HEK293 (cell line): Measurements from ENCODE around the gene NRP2.

Source experiments
- CTCF ChIA-PET: fragments of 350-600 bp; formaldehyde crosslinking; extraction: SDS; loops from one replicate; lab custom pipeline; 2021; ENCODE audit warnings: antibody characterized with exemption; lab: Yijun Ruan, JAX
- POLR2A ChIA-PET: fragments of 300-600 bp; formaldehyde crosslinking; extraction: SDS; loops from one replicate; lab custom pipeline; 2020; ENCODE audit warnings: antibody characterized with exemption, inconsistent platforms; lab: Yijun Ruan, JAX
- H3K27ac ChIP-seq: fragments of 200-500 bp; sonication (Bioruptor generic); 2 replicates; pipeline ENCODE4 v1.5.1; 2014; ENCODE audit warnings: low read depth, low read length, control low read depth, inconsistent platforms; ENCODE audit errors: extremely low read depth
- H3K36me3 ChIP-seq, 2 experiments: fragments of 200-500 bp in 1 of 2; sonication (Bioruptor generic) in 1 of 2; 1 replicate in 1 of 2; 2 replicates in 1 of 2; pipeline ENCODE4 v1.5.1; 2014 to 2017; ENCODE audit warnings: inconsistent platforms in 2 of 2, low read length in 2 of 2; ENCODE audit not compliant: control insufficient read depth in 2 of 2, insufficient read depth in 1 of 2
- H3K4me1 ChIP-seq: fragments of 200-500 bp; sonication (Bioruptor generic); 2 replicates; pipeline ENCODE4 v1.5.1; 2014; ENCODE audit warnings: mild to moderate bottlenecking, low read length, inconsistent platforms; ENCODE audit not compliant: control insufficient read depth, insufficient read depth
- H3K4me3 ChIP-seq: 2 replicates; pipeline ENCODE4 v1.5.1; 2011; ENCODE audit warnings: low read depth, mild to moderate bottlenecking, control low read depth, low read length, moderate library complexity
- H3K9me3 ChIP-seq: fragments of 200-500 bp; sonication (Bioruptor generic); 2 replicates; pipeline ENCODE4 v1.5.1; 2014; ENCODE audit warnings: low read depth, low read length, inconsistent platforms; ENCODE audit not compliant: control insufficient read depth, insufficient read depth
- KLF10 ChIP-seq: fragments of 450-650 bp; IDR thresholded peaks from 2 replicates; pipeline ENCODE4 v1.5.1; 2018; ENCODE audit warnings: missing biosample characterization, mild to moderate bottlenecking, missing genetic modification characterization
- REPIN1 ChIP-seq: fragments of 450-650 bp; formaldehyde crosslinking; IDR thresholded peaks from 2 replicates; pipeline ENCODE4 v1.5.1; 2017; ENCODE audit warnings: missing biosample characterization, missing genetic modification characterization, low read depth
- SETDB1 ChIP-seq: IDR thresholded peaks from one replicate; pipeline ENCODE4 v1.6.1; 2017; ENCODE audit warnings: mild to moderate bottlenecking, low read length, moderate library complexity, mixed read lengths; ENCODE audit not compliant: insufficient read length
- SP3 ChIP-seq: fragments of 450-650 bp; formaldehyde crosslinking; IDR thresholded peaks from 2 replicates; pipeline ENCODE4 v1.5.1; 2016; ENCODE audit warnings: missing biosample characterization, missing genetic modification characterization
- TSHZ1 ChIP-seq: fragments of 450-650 bp; formaldehyde crosslinking; IDR thresholded peaks from 2 replicates; pipeline ENCODE4 v1.5.1; 2016; ENCODE audit warnings: missing biosample characterization, missing genetic modification characterization, borderline replicate concordance
- ZBTB10 ChIP-seq: fragments of 450-650 bp; formaldehyde crosslinking; IDR thresholded peaks from 2 replicates; pipeline ENCODE4 v1.5.1; 2016; ENCODE audit warnings: missing biosample characterization, missing genetic modification characterization
- ZFHX2 ChIP-seq: fragments of 450-650 bp; formaldehyde crosslinking; conservative IDR thresholded peaks from 2 replicates; pipeline ENCODE4 v1.5.1; 2016; ENCODE audit warnings: missing biosample characterization, missing genetic modification characterization
- ZNF146 ChIP-seq: fragments of 450-650 bp; formaldehyde crosslinking; IDR thresholded peaks from 2 replicates; pipeline ENCODE4 v1.5.1; 2016; ENCODE audit warnings: missing biosample characterization, missing genetic modification characterization
- ZNF169 ChIP-seq: fragments of 450-650 bp; formaldehyde crosslinking; IDR thresholded peaks from 2 replicates; pipeline ENCODE4 v1.5.1; 2016; ENCODE audit warnings: missing biosample characterization, missing genetic modification characterization
- ZNF19 ChIP-seq: fragments of 450-650 bp; formaldehyde crosslinking; IDR thresholded peaks from 2 replicates; pipeline ENCODE4; 2016; ENCODE audit warnings: missing biosample characterization, missing genetic modification characterization, low read depth
- ZNF292 ChIP-seq: fragments of 450-650 bp; formaldehyde crosslinking; IDR thresholded peaks from 2 replicates; pipeline ENCODE4 v1.5.1; 2016; ENCODE audit warnings: low read depth, missing biosample characterization, missing genetic modification characterization, borderline replicate concordance
- ZNF391 ChIP-seq: fragments of 450-650 bp; formaldehyde crosslinking; IDR thresholded peaks from 2 replicates; pipeline ENCODE4 v1.5.1; 2016; ENCODE audit warnings: low read depth, missing biosample characterization, missing genetic modification characterization, borderline replicate concordance
- ZNF449 ChIP-seq: fragments of 450-650 bp; formaldehyde crosslinking; IDR thresholded peaks from 2 replicates; pipeline ENCODE4 v1.5.1; 2017; ENCODE audit warnings: missing biosample characterization, mild to moderate bottlenecking, missing genetic modification characterization, moderate library complexity
- ZNF548 ChIP-seq: fragments of 450-650 bp; formaldehyde crosslinking; IDR thresholded peaks from 2 replicates; pipeline ENCODE4 v1.5.1; 2016; ENCODE audit warnings: missing biosample characterization, missing genetic modification characterization

NRP2 gene

GRCh38 chr2:205660521-205661124 lies 21.7 kb upstream of the NRP2 start:
- Histone ChIP-seq H3K4me3 (no peak overlapping the region), H3K27ac (no peak overlapping the region), H3K36me3 (no peaks in the 10 kb centered on the region), H3K4me1 (no peaks in the 10 kb centered on the region), H3K9me3 (no peaks in the 10 kb centered on the region)
- CTCF ChIA-PET = interaction anchor here (1.8 kb wide), 1 partner anchor 15 kb away, joined by 6 read pairs; no protein-coding TSS in a partner anchor
- no peak for TF ChIP-seq ZNF548
- TF ChIP-seq ZNF292 (tag by site-specific recombination) = no peak
- TF ChIP-seq ZFHX2 = peak; percentile 24; the same call in 1 of the 2 replicates
- no peak for TF ChIP-seq ZNF169 (tag by site-specific recombination)
- POLR2A ChIA-PET = no interaction called here

GRCh38 chr2:205661281-205661680 lies 21.0 kb upstream of the NRP2 start:
- Histone ChIP-seq H3K4me3 (no peak overlapping the region), H3K36me3 (no peaks in the 10 kb centered on the region), H3K27ac (no peak overlapping the region), H3K9me3 (no peaks in the 10 kb centered on the region), H3K4me1 (no peaks in the 10 kb centered on the region)
- CTCF ChIA-PET = interaction anchor here (1.8 to 1.9 kb wide), 2 partner anchors 15 kb away, joined by 6 to 8 read pairs; no protein-coding TSS in a partner anchor
- POLR2A ChIA-PET = no interaction called here
- no peak for TF ChIP-seq ZBTB10
- no peak for TF ChIP-seq ZNF146
- no peak for TF ChIP-seq TSHZ1
- no peak for TF ChIP-seq SETDB1
- TF ChIP-seq REPIN1 = no peak
- no peak for TF ChIP-seq ZNF449 (tag by site-specific recombination)
- no peak for TF ChIP-seq KLF10 (tag by site-specific recombination)
- no peak for TF ChIP-seq ZNF391 (tag by site-specific recombination)
- no peak for TF ChIP-seq SP3 (tag by site-specific recombination)
- no peak for TF ChIP-seq ZNF19
